Neuronal stem cell (in vitro differentiated cells): ENCODE data around the gene KHDC1L.
"Not testable (repeated sequence)": the region's sequence is repeated elsewhere in the genome, so short reads cannot be mapped to it uniquely, and the experiment has no call there.

Experiments
- DNase-seq: peaks from one replicate; pipeline ENCODE4 v3.0.0-alpha.2; 2013; ENCODE audit warnings: low spot score
- H2AFZ ChIP-seq: one replicate; pipeline ENCODE4 v1.6.1; 2013; ENCODE audit warnings: mild to moderate bottlenecking, low read length, inconsistent platforms
- H2AK5ac ChIP-seq: 2 replicates; pipeline ENCODE4 v1.6.1; 2013; ENCODE audit warnings: low read depth, mild to moderate bottlenecking, inconsistent platforms, low read length, moderate library complexity, mixed read lengths
- H2BK120ac ChIP-seq: 2 replicates; pipeline ENCODE4 v1.6.1; 2013; ENCODE audit warnings: low read depth, mild to moderate bottlenecking, inconsistent platforms, low read length, moderate library complexity, mixed read lengths
- H2BK12ac ChIP-seq: one replicate; pipeline ENCODE4 v1.6.1; 2013; ENCODE audit warnings: low read length, inconsistent platforms
- H2BK15ac ChIP-seq: 2 replicates; pipeline ENCODE4 v1.6.1; 2013; ENCODE audit warnings: mild to moderate bottlenecking, low read length, inconsistent platforms, mixed read lengths
- H2BK5ac ChIP-seq: one replicate; pipeline ENCODE4 v1.6.1; 2013; ENCODE audit warnings: inconsistent platforms, mild to moderate bottlenecking, low read length, moderate library complexity
- H3K14ac ChIP-seq: one replicate; pipeline ENCODE4 v1.6.1; 2013; ENCODE audit warnings: low read length, inconsistent platforms
- H3K18ac ChIP-seq: 2 replicates; pipeline ENCODE4 v1.6.1; 2013; ENCODE audit warnings: low read length, inconsistent platforms
- H3K23ac ChIP-seq: 2 replicates; pipeline ENCODE4 v1.6.1; 2013; ENCODE audit warnings: low read depth, mild to moderate bottlenecking, mixed read lengths, low read length, inconsistent platforms; ENCODE audit not compliant: poor library complexity
- H3K27ac ChIP-seq: replicated peaks from 3 replicates; pipeline ENCODE4 v1.5.1; 2013; ENCODE audit warnings: low read length, inconsistent platforms
- H3K27me3 ChIP-seq, 3 experiments: 2 replicates each; pipeline ENCODE4 v1.6.1; 2013; ENCODE audit warnings: low read length in 3 of 3, mild to moderate bottlenecking in 2 of 3, inconsistent platforms in 1 of 3, low read depth in 1 of 3, mixed read lengths in 1 of 3, moderate library complexity in 1 of 3; ENCODE audit not compliant: control insufficient read depth in 3 of 3, insufficient read depth in 3 of 3
- H3K36me3 ChIP-seq, 2 donors: replicated peaks in 1 of 2; 2 replicates each; pipeline ENCODE4 v1.6.1; 2013; ENCODE audit warnings: low read length in 2 of 2; ENCODE audit not compliant: control insufficient read depth in 2 of 2, insufficient read depth in 2 of 2
- H3K4ac ChIP-seq: 2 replicates; pipeline ENCODE4 v1.6.1; 2013; ENCODE audit warnings: inconsistent platforms, mild to moderate bottlenecking, low read length, moderate library complexity
- H3K4me1 ChIP-seq, 2 donors: 1 replicate in 1 of 2; 2 replicates in 1 of 2; pipeline ENCODE4 v1.6.1; 2013; ENCODE audit warnings: low read length in 2 of 2, low read depth in 1 of 2; ENCODE audit not compliant: control insufficient read depth in 2 of 2, insufficient read depth in 1 of 2
- H3K4me2 ChIP-seq: one replicate; pipeline ENCODE4 v1.6.1; 2013; ENCODE audit warnings: mild to moderate bottlenecking, low read length, inconsistent platforms; ENCODE audit not compliant: insufficient read depth, poor library complexity, severe bottlenecking
- H3K4me3 ChIP-seq, 2 donors: 2 replicates each; pipeline ENCODE4 v1.5.1; 2013; ENCODE audit warnings: low read length in 2 of 2, mild to moderate bottlenecking in 2 of 2, inconsistent platforms in 1 of 2, moderate library complexity in 1 of 2
- H3K79me1 ChIP-seq: one replicate; pipeline ENCODE4 v1.6.1; 2013; ENCODE audit warnings: low read depth, mild to moderate bottlenecking, inconsistent platforms, low read length, moderate library complexity
- H3K9ac ChIP-seq: one replicate; pipeline ENCODE4 v1.6.1; 2013; ENCODE audit warnings: mild to moderate bottlenecking, low read depth, low read length, inconsistent platforms; ENCODE audit not compliant: poor library complexity
- H3K9me3 ChIP-seq, 2 donors: replicated peaks in 1 of 2; 2 replicates each; pipeline versions ENCODE3 to v1.6.1; 2013; ENCODE audit warnings: low read length in 2 of 2, mild to moderate bottlenecking in 2 of 2, inconsistent platforms in 1 of 2, low read depth in 1 of 2, mixed read lengths in 1 of 2, moderate library complexity in 1 of 2; ENCODE audit not compliant: control insufficient read depth in 2 of 2, insufficient read depth in 1 of 2
- H4K8ac ChIP-seq: one replicate; pipeline ENCODE4 v1.6.1; 2013; ENCODE audit warnings: low read depth, mild to moderate bottlenecking, inconsistent platforms, low read length, moderate library complexity
- H4K91ac ChIP-seq: one replicate; pipeline ENCODE4 v1.6.1; 2013; ENCODE audit warnings: low read length, low read depth, mild to moderate bottlenecking, inconsistent platforms; ENCODE audit not compliant: poor library complexity
- WGBS, 2 donors: extraction: QIAGEN DNeasy Blood & Tissue Kit; methylation state at CpG; one replicate each; pipeline ENCODE4 v1.1.7; 2013; ENCODE audit warnings: missing lambda C conversion rate in 2 of 2, mixed read lengths in 1 of 2; ENCODE audit not compliant: insufficient read length in 2 of 2, insufficient replicate concordance in 1 of 2; ENCODE audit errors: extremely low coverage in 2 of 2; 5-methylcytosine and 5-hydroxymethylcytosine counted together

Gene KHDC1L

GRCh38 chr6:73240730-73241129, 15.4 kb upstream of the KHDC1L start:
- H2AFZ ChIP-seq: no peak overlapping the region
- no peak overlapping the region for H2BK120ac ChIP-seq
- no peaks in the 10 kb centered on the region for H3K79me1 ChIP-seq
- no peak overlapping the region for H3K23ac ChIP-seq
- no peak overlapping the region for H2BK12ac ChIP-seq
- no peak overlapping the region for H3K14ac ChIP-seq
- no peak overlapping the region for H3K4me3 ChIP-seq
- no peaks in the 10 kb centered on the region for H3K9me3 ChIP-seq
- DNase-seq: no peak
- no peaks in the 10 kb centered on the region for H3K27me3 ChIP-seq
- H2BK15ac ChIP-seq: no peak overlapping the region
- no CpG with 5 or more reads among the region's 4 CpGs for WGBS, 2 donors
- H3K18ac ChIP-seq: no peak overlapping the region
- no peaks in the 10 kb centered on the region for H3K36me3 ChIP-seq
- H4K91ac ChIP-seq: no peak overlapping the region
- H3K4me2 ChIP-seq: no peak overlapping the region
- no peak overlapping the region for H4K8ac ChIP-seq
- H3K9ac ChIP-seq: no peak overlapping the region
- H3K27ac ChIP-seq: no peak overlapping the region
- H2BK5ac ChIP-seq: no peak overlapping the region
- H2AK5ac ChIP-seq: no peak overlapping the region
- no peaks in the 10 kb centered on the region for H3K4me1 ChIP-seq
- no peak overlapping the region for H3K4ac ChIP-seq

GRCh38 chr6:73236144-73236750, 11.0 kb upstream of the KHDC1L start:
- Histone ChIP-seq H3K9ac (no peak overlapping the region), H3K4ac (no peak overlapping the region), H3K36me3 (no peaks in the 10 kb centered on the region), H4K91ac (no peak overlapping the region), H3K79me1 (no peaks in the 10 kb centered on the region), H2AK5ac (no peak overlapping the region), H3K23ac (no peak overlapping the region), H2BK15ac (no peak overlapping the region), H3K27ac (no peak overlapping the region), H3K4me1 (no peaks in the 10 kb centered on the region), H2BK12ac (no peak overlapping the region), H3K14ac (no peak overlapping the region), H2BK5ac (no peak overlapping the region), H3K18ac (no peak overlapping the region), H3K4me3 (no peak overlapping the region), H3K4me2 (no peak overlapping the region), H4K8ac (no peak overlapping the region), H2AFZ (no peak overlapping the region), H2BK120ac (no peak overlapping the region), H3K9me3 (no peaks in the 10 kb centered on the region), H3K27me3 (no peaks in the 10 kb centered on the region)
- no CpG with 5 or more reads among the region's 5 CpGs for WGBS, 2 donors
- no peak for DNase-seq

GRCh38 chr6:73234733-73235132, 9.4 kb upstream of the KHDC1L start:
- H2BK15ac ChIP-seq: no peak overlapping the region
- H3K9me3 ChIP-seq: no peaks in the 10 kb centered on the region
- no peaks in the 10 kb centered on the region for H3K27me3 ChIP-seq
- H3K4ac ChIP-seq: no peak overlapping the region
- no peak overlapping the region for H3K27ac ChIP-seq
- no peak overlapping the region for H4K8ac ChIP-seq
- H2BK120ac ChIP-seq: no peak overlapping the region
- H3K36me3 ChIP-seq: no peaks in the 10 kb centered on the region
- no peaks in the 10 kb centered on the region for H3K79me1 ChIP-seq
- no peak overlapping the region for H3K14ac ChIP-seq
- H3K4me3 ChIP-seq: no peak overlapping the region
- H3K18ac ChIP-seq: no peak overlapping the region
- no peak for DNase-seq
- H3K4me1 ChIP-seq: no peaks in the 10 kb centered on the region
- no peak overlapping the region for H3K4me2 ChIP-seq
- no peak overlapping the region for H4K91ac ChIP-seq
- no CpG with 5 or more reads among the region's 1 CpG for WGBS, 2 donors
- no peak overlapping the region for H2AFZ ChIP-seq
- H2BK5ac ChIP-seq: no peak overlapping the region
- H3K23ac ChIP-seq: no peak overlapping the region
- no peak overlapping the region for H3K9ac ChIP-seq
- no peak overlapping the region for H2BK12ac ChIP-seq
- H2AK5ac ChIP-seq: no peak overlapping the region

- H2AK5ac ChIP-seq, DNase-seq: not testable (repeated sequence)
These were observed 8.7 kb upstream of the KHDC1L start for GRCh38 chr6:73233971-73234370.

More at GRCh38 chr6:73233971-73234370, 8.7 kb upstream of the KHDC1L start:
- not testable (repeated sequence) for H2BK15ac ChIP-seq, H2BK120ac ChIP-seq, H3K27ac ChIP-seq, H3K27me3 ChIP-seq, H3K23ac ChIP-seq, H3K4me2 ChIP-seq, H2BK5ac ChIP-seq, H3K9me3 ChIP-seq, H3K4me1 ChIP-seq, H3K18ac ChIP-seq, H3K36me3 ChIP-seq, H3K9ac ChIP-seq, H2BK12ac ChIP-seq, H3K14ac ChIP-seq, H2AFZ ChIP-seq, H3K4me3 ChIP-seq, H3K4ac ChIP-seq, H4K8ac ChIP-seq, H4K91ac ChIP-seq, H3K79me1 ChIP-seq
- no CpG with 5 or more reads among the region's 3 CpGs for WGBS, 2 donors
